HEK293 (cell line): ENCODE measurements around the gene FTO.

Experiments
- CTCF ChIA-PET: fragments of 350-600 bp; formaldehyde crosslinking; extraction: SDS; loops from one replicate; lab custom pipeline; 2021; ENCODE audit warnings: antibody characterized with exemption; lab: Yijun Ruan, JAX
- POLR2A ChIA-PET: fragments of 300-600 bp; formaldehyde crosslinking; extraction: SDS; loops from one replicate; lab custom pipeline; 2020; ENCODE audit warnings: antibody characterized with exemption, inconsistent platforms; lab: Yijun Ruan, JAX
- H3K27ac ChIP-seq: fragments of 200-500 bp; sonication (Bioruptor generic); 2 replicates; pipeline ENCODE4 v1.5.1; 2014; ENCODE audit warnings: low read depth, low read length, control low read depth, inconsistent platforms; ENCODE audit errors: extremely low read depth
- H3K36me3 ChIP-seq, 2 experiments: fragments of 200-500 bp in 1 of 2; sonication (Bioruptor generic) in 1 of 2; 1 replicate in 1 of 2; 2 replicates in 1 of 2; pipeline ENCODE4 v1.5.1; 2014 to 2017; ENCODE audit warnings: inconsistent platforms in 2 of 2, low read length in 2 of 2; ENCODE audit not compliant: control insufficient read depth in 2 of 2, insufficient read depth in 1 of 2
- H3K4me1 ChIP-seq: fragments of 200-500 bp; sonication (Bioruptor generic); 2 replicates; pipeline ENCODE4 v1.5.1; 2014; ENCODE audit warnings: mild to moderate bottlenecking, low read length, inconsistent platforms; ENCODE audit not compliant: control insufficient read depth, insufficient read depth
- H3K4me3 ChIP-seq: 2 replicates; pipeline ENCODE4 v1.5.1; 2011; ENCODE audit warnings: low read depth, mild to moderate bottlenecking, control low read depth, low read length, moderate library complexity
- H3K9me3 ChIP-seq: fragments of 200-500 bp; sonication (Bioruptor generic); 2 replicates; pipeline ENCODE4 v1.5.1; 2014; ENCODE audit warnings: low read depth, low read length, inconsistent platforms; ENCODE audit not compliant: control insufficient read depth, insufficient read depth
- EGR2 ChIP-seq: fragments of 450-650 bp; formaldehyde crosslinking; IDR thresholded peaks from 2 replicates; pipeline ENCODE4 v1.5.1; 2016; ENCODE audit warnings: low read depth, missing biosample characterization, missing genetic modification characterization
- GFI1B ChIP-seq: fragments of 450-650 bp; formaldehyde crosslinking; IDR thresholded peaks from 2 replicates; pipeline ENCODE4 v1.5.1; 2016; ENCODE audit warnings: missing biosample characterization, missing genetic modification characterization
- GLIS1 ChIP-seq: fragments of 450-650 bp; formaldehyde crosslinking; IDR thresholded peaks from 2 replicates; pipeline ENCODE4 v1.5.1; 2016; ENCODE audit warnings: missing biosample characterization, missing genetic modification characterization
- KLF9 ChIP-seq: fragments of 450-650 bp; formaldehyde crosslinking; IDR thresholded peaks from 2 replicates; pipeline ENCODE4 v1.5.1; 2016; ENCODE audit warnings: missing biosample characterization, missing genetic modification characterization, low read depth
- PRDM1 ChIP-seq: fragments of 450-650 bp; formaldehyde crosslinking; IDR thresholded peaks from 2 replicates; pipeline ENCODE4; 2016; ENCODE audit warnings: missing biosample characterization, missing genetic modification characterization
- SALL2 ChIP-seq: fragments of 450-650 bp; formaldehyde crosslinking; IDR thresholded peaks from 2 replicates; pipeline ENCODE4 v1.5.0; 2017; ENCODE audit warnings: missing biosample characterization, mild to moderate bottlenecking, missing genetic modification characterization, borderline replicate concordance
- SCRT1 ChIP-seq: fragments of 450-650 bp; formaldehyde crosslinking; IDR thresholded peaks from 2 replicates; pipeline ENCODE4 v1.5.1; 2016; ENCODE audit warnings: missing biosample characterization, missing genetic modification characterization, borderline replicate concordance
- SCRT2 ChIP-seq: fragments of 450-650 bp; formaldehyde crosslinking; IDR thresholded peaks from 2 replicates; pipeline ENCODE4 v1.5.1; 2016; ENCODE audit warnings: missing biosample characterization, missing genetic modification characterization
- YY2 ChIP-seq: fragments of 450-650 bp; formaldehyde crosslinking; IDR thresholded peaks from 2 replicates; pipeline ENCODE4 v1.5.1; 2016; ENCODE audit warnings: missing biosample characterization, missing genetic modification characterization
- ZNF174 ChIP-seq: fragments of 450-650 bp; formaldehyde crosslinking; IDR thresholded peaks from 2 replicates; pipeline ENCODE4 v1.5.0; 2017; ENCODE audit warnings: missing biosample characterization, mild to moderate bottlenecking, missing genetic modification characterization
- ZNF19 ChIP-seq: fragments of 450-650 bp; formaldehyde crosslinking; IDR thresholded peaks from 2 replicates; pipeline ENCODE4; 2016; ENCODE audit warnings: missing biosample characterization, missing genetic modification characterization, low read depth
- ZNF211 ChIP-seq: fragments of 450-650 bp; formaldehyde crosslinking; IDR thresholded peaks from 2 replicates; pipeline ENCODE4 v1.5.1; 2016; ENCODE audit warnings: low read depth, missing biosample characterization, missing genetic modification characterization
- ZNF248 ChIP-seq: fragments of 450-650 bp; formaldehyde crosslinking; IDR thresholded peaks from 2 replicates; pipeline ENCODE4 v1.5.1; 2017; ENCODE audit warnings: missing biosample characterization, missing genetic modification characterization
- ZNF48 ChIP-seq: fragments of 450-650 bp; formaldehyde crosslinking; IDR thresholded peaks from 2 replicates; pipeline ENCODE4 v1.5.1; 2016; ENCODE audit warnings: missing biosample characterization, missing genetic modification characterization
- ZNF555 ChIP-seq: fragments of 450-650 bp; formaldehyde crosslinking; conservative IDR thresholded peaks from 2 replicates; pipeline ENCODE4 v1.5.1; 2017; ENCODE audit warnings: missing biosample characterization, mild to moderate bottlenecking, missing genetic modification characterization, inconsistent platforms
- ZNF558 ChIP-seq: fragments of 450-650 bp; formaldehyde crosslinking; IDR thresholded peaks from 2 replicates; pipeline ENCODE4 v1.5.1; 2016; ENCODE audit warnings: missing biosample characterization, missing genetic modification characterization
- ZNF658 ChIP-seq: fragments of 450-650 bp; formaldehyde crosslinking; IDR thresholded peaks from 2 replicates; pipeline ENCODE4; 2016; ENCODE audit warnings: missing biosample characterization, missing genetic modification characterization
- ZNF76 ChIP-seq: fragments of 450-650 bp; formaldehyde crosslinking; IDR thresholded peaks from 2 replicates; pipeline ENCODE4; 2016; ENCODE audit warnings: low read depth, missing biosample characterization, missing genetic modification characterization, borderline replicate concordance
- ZNF768 ChIP-seq: fragments of 450-650 bp; formaldehyde crosslinking; IDR thresholded peaks from 2 replicates; pipeline ENCODE4 v1.5.1; 2018; ENCODE audit warnings: missing biosample characterization, mild to moderate bottlenecking, missing genetic modification characterization
- ZNF843 ChIP-seq: fragments of 450-650 bp; formaldehyde crosslinking; IDR thresholded peaks from 2 replicates; pipeline ENCODE4 v1.5.1; 2016; ENCODE audit warnings: missing biosample characterization, missing genetic modification characterization
- TF ChIP-seq, protein P1 (sequence below): fragments of 450-650 bp; formaldehyde crosslinking; IDR thresholded peaks from 2 replicates; pipeline ENCODE4 v1.5.1; 2016; ENCODE audit warnings: missing biosample characterization, missing genetic modification characterization
- TF ChIP-seq, protein P2 (sequence below): fragments of 450-650 bp; formaldehyde crosslinking; IDR thresholded peaks from 2 replicates; pipeline ENCODE4 v1.5.1; 2016; ENCODE audit warnings: missing biosample characterization, missing genetic modification characterization
- TF ChIP-seq, protein P3 (sequence below): fragments of 450-650 bp; formaldehyde crosslinking; IDR thresholded peaks from 2 replicates; pipeline ENCODE4 v1.5.1; 2016; ENCODE audit warnings: missing biosample characterization, missing genetic modification characterization
- TF ChIP-seq, protein P4 (sequence below): fragments of 450-650 bp; IDR thresholded peaks from 2 replicates; pipeline ENCODE4 v1.5.1; 2018; ENCODE audit warnings: missing biosample characterization, missing genetic modification characterization
- TF ChIP-seq, protein P5 (sequence below): fragments of 450-650 bp; formaldehyde crosslinking; IDR thresholded peaks from 2 replicates; pipeline ENCODE4 v1.5.1; 2016; ENCODE audit warnings: missing biosample characterization, missing genetic modification characterization

Gene FTO

DNA sequence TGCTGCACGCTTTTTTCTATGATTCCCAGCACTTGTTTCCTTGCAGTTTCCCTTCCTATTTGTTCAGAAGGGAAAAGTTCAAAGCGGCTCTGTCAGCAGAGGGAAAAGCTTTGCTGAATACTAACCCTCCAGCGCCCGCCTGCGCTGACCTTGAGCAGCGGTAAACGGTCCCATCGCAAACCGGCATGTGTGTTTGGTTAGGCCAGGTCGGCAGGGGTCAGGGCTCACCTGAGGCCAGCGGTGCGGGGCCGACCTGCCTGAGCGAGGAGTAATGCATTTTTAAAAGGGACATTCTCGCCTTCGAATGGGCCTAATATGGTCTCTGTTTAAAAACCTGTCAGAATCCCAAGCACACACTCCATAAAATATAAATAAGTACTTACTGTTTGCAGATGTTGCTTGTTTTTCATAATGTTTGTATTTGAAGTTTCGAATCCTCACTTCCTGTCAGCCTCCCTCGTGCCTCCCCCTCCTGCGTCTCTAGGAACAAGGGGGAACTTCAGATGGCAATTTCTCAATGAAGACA, 472.5 kb downstream of the FTO start:
- H3K27ac ChIP-seq: no peak overlapping the region
- H3K36me3 ChIP-seq: no peaks in the 10 kb centered on the region
- POLR2A ChIA-PET: no interaction called here
- TF ChIP-seq GLIS1 (tag by site-specific recombination) (no peak), EGR2 (no peak), ZNF248 (tag by site-specific recombination) (no peak), SALL2 (tag by site-specific recombination) (no peak), ZNF768 (tag by site-specific recombination) (no peak), GFI1B (tag by site-specific recombination) (no peak), ZNF48 (tag by site-specific recombination) (no peak), SCRT2 (tag by site-specific recombination) (no peak), ZNF174 (no peak)
- TF ChIP-seq, protein P1, sequence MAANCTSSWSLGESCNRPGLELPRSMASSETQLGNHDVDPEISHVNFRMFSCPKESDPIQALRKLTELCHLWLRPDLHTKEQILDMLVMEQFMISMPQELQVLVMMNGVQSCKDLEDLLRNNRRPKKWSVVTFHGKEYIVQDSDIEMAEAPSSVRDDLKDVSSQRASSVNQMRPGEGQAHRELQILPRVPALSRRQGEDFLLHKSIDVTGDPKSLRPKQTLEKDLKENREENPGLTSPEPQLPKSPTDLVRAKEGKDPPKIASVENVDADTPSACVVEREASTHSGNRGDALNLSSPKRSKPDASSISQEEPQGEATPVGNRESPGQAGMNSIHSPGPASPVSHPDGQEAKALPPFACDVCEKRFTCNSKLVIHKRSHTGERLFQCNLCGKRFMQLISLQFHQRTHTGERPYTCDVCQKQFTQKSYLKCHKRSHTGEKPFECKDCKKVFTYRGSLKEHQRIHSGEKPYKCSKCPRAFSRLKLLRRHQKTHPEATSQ: no peak
- TF ChIP-seq, protein P2, sequence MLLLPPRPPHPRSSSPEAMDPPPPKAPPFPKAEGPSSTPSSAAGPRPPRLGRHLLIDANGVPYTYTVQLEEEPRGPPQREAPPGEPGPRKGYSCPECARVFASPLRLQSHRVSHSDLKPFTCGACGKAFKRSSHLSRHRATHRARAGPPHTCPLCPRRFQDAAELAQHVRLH (tag by site-specific recombination): no peak
- no peak overlapping the region for H3K4me3 ChIP-seq
- H3K9me3 ChIP-seq: no peaks in the 10 kb centered on the region
- CTCF ChIA-PET: no interaction called here
- no peaks in the 10 kb centered on the region for H3K4me1 ChIP-seq

DNA sequence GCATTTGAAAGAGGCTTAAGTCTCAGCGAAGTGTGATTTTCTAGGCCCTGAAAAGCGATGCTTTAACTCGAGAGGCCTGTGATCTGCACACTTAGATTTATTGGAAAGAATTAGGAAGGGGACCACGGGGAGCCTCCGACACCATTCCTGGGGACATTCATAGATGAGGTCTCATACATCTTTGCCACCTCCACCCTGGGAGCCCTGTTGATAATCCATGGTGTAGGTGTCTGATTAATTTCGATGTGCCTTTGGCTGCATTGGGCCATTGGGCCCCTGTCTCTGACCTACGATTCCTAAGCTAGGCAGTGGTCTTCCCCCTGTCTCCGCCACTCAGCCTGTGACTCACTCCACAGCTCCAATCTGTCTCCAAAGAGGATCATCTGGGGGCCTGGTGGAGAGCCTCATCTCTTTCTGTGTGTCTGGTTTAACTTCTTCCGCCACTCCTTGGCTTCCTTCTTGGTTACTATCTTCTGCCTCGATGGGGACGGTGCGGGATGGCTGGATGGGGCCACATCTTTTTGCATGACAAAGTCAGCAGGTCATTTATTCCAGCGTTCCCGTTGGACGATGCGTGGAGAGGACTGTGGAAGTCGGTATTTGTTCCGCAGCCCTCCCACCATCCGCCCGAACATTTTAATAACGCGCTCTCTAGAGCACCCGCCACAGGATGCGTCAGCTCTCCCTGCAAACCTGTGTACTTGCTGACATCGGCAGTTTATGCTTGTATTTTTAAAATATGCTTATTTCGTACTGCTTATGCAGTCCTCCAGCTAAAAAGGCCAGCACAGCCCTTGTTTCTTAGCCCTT, 473.3 kb downstream of the FTO start:
- ChIA-PET POLR2A (no interaction called here), CTCF (no interaction called here)

More for the DNA sequence above, 473.3 kb downstream of the FTO start:
- no peaks in the 10 kb centered on the region for H3K36me3 ChIP-seq
- no peak overlapping the region for H3K4me3 ChIP-seq
- no peaks in the 10 kb centered on the region for H3K4me1 ChIP-seq
- TF ChIP-seq ZNF211 (no peak), ZNF555 (tag by site-specific recombination) (no peak), ZNF76 (tag by site-specific recombination) (no peak), ZNF843 (tag by site-specific recombination) (no peak), ZNF658 (no peak), PRDM1 (tag by site-specific recombination) (no peak), SCRT1 (no peak), KLF9 (no peak), ZNF558 (tag by site-specific recombination) (no peak), ZNF48 (tag by site-specific recombination) (no peak), YY2 (tag by site-specific recombination) (no peak), ZNF19 (tag by site-specific recombination) (no peak)
- TF ChIP-seq, protein P3, sequence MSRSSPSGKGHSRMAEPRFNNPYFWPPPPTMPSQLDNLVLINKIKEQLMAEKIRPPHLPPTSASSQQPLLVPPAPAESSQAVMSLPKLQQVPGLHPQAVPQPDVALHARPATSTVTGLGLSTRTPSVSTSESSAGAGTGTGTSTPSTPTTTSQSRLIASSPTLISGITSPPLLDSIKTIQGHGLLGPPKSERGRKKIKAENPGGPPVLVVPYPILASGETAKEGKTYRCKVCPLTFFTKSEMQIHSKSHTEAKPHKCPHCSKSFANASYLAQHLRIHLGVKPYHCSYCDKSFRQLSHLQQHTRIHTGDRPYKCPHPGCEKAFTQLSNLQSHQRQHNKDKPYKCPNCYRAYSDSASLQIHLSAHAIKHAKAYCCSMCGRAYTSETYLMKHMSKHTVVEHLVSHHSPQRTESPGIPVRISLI (tag by site-specific recombination): no peak
- TF ChIP-seq, protein P4, sequence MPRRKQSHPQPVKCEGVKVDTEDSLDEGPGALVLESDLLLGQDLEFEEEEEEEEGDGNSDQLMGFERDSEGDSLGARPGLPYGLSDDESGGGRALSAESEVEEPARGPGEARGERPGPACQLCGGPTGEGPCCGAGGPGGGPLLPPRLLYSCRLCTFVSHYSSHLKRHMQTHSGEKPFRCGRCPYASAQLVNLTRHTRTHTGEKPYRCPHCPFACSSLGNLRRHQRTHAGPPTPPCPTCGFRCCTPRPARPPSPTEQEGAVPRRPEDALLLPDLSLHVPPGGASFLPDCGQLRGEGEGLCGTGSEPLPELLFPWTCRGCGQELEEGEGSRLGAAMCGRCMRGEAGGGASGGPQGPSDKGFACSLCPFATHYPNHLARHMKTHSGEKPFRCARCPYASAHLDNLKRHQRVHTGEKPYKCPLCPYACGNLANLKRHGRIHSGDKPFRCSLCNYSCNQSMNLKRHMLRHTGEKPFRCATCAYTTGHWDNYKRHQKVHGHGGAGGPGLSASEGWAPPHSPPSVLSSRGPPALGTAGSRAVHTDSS (tag by site-specific recombination): no peak
- TF ChIP-seq, protein P5, sequence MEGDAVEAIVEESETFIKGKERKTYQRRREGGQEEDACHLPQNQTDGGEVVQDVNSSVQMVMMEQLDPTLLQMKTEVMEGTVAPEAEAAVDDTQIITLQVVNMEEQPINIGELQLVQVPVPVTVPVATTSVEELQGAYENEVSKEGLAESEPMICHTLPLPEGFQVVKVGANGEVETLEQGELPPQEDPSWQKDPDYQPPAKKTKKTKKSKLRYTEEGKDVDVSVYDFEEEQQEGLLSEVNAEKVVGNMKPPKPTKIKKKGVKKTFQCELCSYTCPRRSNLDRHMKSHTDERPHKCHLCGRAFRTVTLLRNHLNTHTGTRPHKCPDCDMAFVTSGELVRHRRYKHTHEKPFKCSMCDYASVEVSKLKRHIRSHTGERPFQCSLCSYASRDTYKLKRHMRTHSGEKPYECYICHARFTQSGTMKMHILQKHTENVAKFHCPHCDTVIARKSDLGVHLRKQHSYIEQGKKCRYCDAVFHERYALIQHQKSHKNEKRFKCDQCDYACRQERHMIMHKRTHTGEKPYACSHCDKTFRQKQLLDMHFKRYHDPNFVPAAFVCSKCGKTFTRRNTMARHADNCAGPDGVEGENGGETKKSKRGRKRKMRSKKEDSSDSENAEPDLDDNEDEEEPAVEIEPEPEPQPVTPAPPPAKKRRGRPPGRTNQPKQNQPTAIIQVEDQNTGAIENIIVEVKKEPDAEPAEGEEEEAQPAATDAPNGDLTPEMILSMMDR (tag by site-specific recombination): no peak
- H3K27ac ChIP-seq: no peak overlapping the region
- H3K9me3 ChIP-seq: no peaks in the 10 kb centered on the region
